RWPE2 (cell line): ENCODE measurements around the gene ZFYVE28.

ENCODE experiments used
- ATAC-seq: fragments of 200-7000 bp; cut with Tn5 transposase; 3 replicates; pipeline ENCODE4 v1.9.1; 2021; ENCODE audit warnings: low read depth
- DNase-seq: peaks from one replicate; pipeline ENCODE4 v3.0.0-alpha.2; 2020; ENCODE audit warnings: low spot score
- H3K27ac ChIP-seq: fragments of 450-650 bp; 2 replicates; pipeline ENCODE4 v1.5.1; 2017; ENCODE audit warnings: mild to moderate bottlenecking; ENCODE audit not compliant: poor library complexity, severe bottlenecking
- H3K27me3 ChIP-seq: fragments of 250-450 bp; sonication (Bioruptor Pico); 2 replicates; pipeline ENCODE4 v1.5.1; 2021; ENCODE audit warnings: mild to moderate bottlenecking, moderate library complexity; ENCODE audit not compliant: insufficient read depth, poor library complexity, severe bottlenecking
- H3K36me3 ChIP-seq: fragments of 250-450 bp; sonication (Bioruptor Pico); 2 replicates; pipeline ENCODE4 v1.5.1; 2020; ENCODE audit warnings: low read depth, mild to moderate bottlenecking, moderate library complexity
- H3K4me1 ChIP-seq: fragments of 250-450 bp; sonication (Bioruptor Pico); 2 replicates; pipeline ENCODE4 v1.5.1; 2021; ENCODE audit warnings: mild to moderate bottlenecking, moderate library complexity; ENCODE audit not compliant: insufficient read depth, poor library complexity, severe bottlenecking
- H3K4me3 ChIP-seq: fragments of 250-450 bp; sonication (Bioruptor Pico); 2 replicates; pipeline ENCODE4 v1.5.1; 2021; ENCODE audit warnings: mild to moderate bottlenecking, moderate library complexity; ENCODE audit not compliant: severe bottlenecking
- H3K9me3 ChIP-seq: fragments of 250-450 bp; sonication (Bioruptor Pico); 2 replicates; pipeline ENCODE4 v1.5.1; 2021; ENCODE audit warnings: mild to moderate bottlenecking, moderate library complexity; ENCODE audit not compliant: severe bottlenecking
- TF ChIP-seq, protein P1 (sequence below): fragments of 450-650 bp; IDR thresholded peaks from one replicate; pipeline ENCODE4 v1.5.1; 2017; ENCODE audit warnings: mild to moderate bottlenecking, moderate library complexity; ENCODE audit not compliant: poor library complexity, severe bottlenecking

The ZFYVE28 gene

DNA sequence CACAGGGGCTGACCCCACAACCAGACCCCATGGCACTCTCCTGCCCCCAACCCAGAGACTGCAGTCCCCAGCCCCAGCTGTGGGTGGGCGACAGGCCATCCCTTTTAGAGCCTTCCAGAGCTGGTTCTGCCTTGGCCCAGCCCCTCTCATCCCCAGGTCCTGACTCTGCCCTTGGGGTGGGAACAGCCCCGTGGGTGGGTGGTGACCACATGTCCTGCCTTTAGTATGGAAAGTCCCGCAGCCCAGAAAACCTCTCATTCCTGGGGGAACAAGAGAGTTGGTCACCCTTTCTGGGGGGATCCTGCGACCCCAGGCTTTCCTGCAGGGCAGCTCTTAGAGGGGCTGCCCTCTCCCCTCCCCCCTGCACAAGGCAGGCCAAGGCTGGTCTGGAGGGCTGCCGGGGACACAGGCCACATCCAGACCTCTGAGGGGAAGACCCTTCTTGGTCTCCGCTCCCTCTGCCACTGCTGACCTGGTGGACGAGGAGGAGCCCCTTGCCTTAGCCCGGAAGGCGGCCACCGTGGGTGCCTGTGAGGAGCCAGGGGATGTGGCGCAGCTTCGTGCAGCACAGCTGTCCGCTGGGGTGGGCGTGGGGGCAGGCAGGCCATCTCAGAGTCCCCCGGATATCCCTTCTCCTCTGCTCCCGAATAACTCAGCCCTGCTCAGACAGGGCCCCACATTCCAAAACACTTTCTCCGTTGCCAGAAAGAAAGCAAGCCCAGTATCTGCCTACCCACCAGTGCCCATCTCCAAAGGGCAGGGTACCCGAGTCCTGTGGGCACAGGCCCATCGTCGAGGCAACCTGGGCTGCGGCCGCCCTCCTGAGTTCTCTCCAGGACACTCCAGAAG is 149.9 kb downstream of the ZFYVE28 start:
- Histone ChIP-seq H3K27me3 (no peaks in the 10 kb centered on the region), H3K4me1 (no peaks in the 10 kb centered on the region), H3K27ac (no peak overlapping the region), H3K4me3 (no peak overlapping the region), H3K9me3 (no peaks in the 10 kb centered on the region), H3K36me3 (no peaks in the 10 kb centered on the region)
- DNase-seq: no peak
- TF ChIP-seq, protein P1, sequence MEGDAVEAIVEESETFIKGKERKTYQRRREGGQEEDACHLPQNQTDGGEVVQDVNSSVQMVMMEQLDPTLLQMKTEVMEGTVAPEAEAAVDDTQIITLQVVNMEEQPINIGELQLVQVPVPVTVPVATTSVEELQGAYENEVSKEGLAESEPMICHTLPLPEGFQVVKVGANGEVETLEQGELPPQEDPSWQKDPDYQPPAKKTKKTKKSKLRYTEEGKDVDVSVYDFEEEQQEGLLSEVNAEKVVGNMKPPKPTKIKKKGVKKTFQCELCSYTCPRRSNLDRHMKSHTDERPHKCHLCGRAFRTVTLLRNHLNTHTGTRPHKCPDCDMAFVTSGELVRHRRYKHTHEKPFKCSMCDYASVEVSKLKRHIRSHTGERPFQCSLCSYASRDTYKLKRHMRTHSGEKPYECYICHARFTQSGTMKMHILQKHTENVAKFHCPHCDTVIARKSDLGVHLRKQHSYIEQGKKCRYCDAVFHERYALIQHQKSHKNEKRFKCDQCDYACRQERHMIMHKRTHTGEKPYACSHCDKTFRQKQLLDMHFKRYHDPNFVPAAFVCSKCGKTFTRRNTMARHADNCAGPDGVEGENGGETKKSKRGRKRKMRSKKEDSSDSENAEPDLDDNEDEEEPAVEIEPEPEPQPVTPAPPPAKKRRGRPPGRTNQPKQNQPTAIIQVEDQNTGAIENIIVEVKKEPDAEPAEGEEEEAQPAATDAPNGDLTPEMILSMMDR: no peak
- no peak for ATAC-seq

DNA sequence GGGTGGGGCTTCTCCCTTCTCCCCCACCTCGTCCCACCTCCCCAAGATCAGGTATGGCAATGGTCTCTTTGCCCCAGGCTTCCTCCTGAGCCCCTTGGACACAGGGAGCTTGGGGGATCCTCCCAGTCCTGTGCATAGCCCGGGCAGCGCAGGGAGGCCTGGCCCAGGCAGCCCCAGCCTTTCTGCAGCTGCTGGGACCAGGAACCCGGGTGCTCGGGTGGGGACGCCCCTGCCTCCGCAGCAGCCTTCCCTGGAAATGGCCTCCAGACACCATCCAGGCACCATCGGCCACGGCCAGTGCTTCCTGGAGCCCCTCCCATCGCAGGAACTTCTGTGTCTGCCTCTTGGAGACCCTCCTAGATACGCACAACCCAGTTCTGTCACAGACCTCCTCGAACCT is 150.6 kb downstream of the ZFYVE28 start:
- TF ChIP-seq, protein P1: no peak
- Histone ChIP-seq H3K4me1 (no peaks in the 10 kb centered on the region), H3K9me3 (no peaks in the 10 kb centered on the region), H3K4me3 (no peak overlapping the region), H3K27ac (no peak overlapping the region), H3K36me3 (no peaks in the 10 kb centered on the region), H3K27me3 (no peaks in the 10 kb centered on the region)
- no peak for DNase-seq
- no peak for ATAC-seq

DNA sequence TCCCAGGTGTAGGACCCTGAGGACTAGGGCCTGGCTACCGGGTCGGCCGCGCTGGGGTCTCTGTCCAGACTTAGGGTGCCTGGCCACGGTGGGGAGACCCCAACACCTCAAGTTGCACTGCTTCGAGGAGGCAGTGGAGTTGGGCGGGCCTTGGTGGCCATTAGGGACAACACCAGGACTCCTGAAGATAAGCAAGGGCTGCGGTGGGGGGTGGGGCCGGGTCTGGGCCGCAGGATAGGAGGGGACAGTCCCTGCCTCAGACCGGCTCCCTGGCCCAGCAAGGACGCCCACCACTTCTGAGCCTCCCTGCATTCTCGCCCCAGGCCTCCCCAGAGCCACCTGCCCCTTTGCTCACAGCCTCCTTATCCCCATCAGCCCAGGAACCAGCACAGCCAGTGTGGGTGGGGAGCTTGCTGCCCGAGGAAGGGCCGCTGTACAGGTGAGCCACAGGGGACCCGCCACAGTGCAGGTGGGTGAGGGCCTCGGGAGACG is 151.1 kb downstream of the ZFYVE28 start:
- TF ChIP-seq, protein P1: no peak
- Histone ChIP-seq H3K4me3 (no peak overlapping the region), H3K4me1 (no peaks in the 10 kb centered on the region), H3K36me3 (no peaks in the 10 kb centered on the region), H3K27me3 (no peaks in the 10 kb centered on the region), H3K27ac (no peak overlapping the region), H3K9me3 (no peaks in the 10 kb centered on the region)
- ATAC-seq (no peak), DNase-seq (no peak)

DNA sequence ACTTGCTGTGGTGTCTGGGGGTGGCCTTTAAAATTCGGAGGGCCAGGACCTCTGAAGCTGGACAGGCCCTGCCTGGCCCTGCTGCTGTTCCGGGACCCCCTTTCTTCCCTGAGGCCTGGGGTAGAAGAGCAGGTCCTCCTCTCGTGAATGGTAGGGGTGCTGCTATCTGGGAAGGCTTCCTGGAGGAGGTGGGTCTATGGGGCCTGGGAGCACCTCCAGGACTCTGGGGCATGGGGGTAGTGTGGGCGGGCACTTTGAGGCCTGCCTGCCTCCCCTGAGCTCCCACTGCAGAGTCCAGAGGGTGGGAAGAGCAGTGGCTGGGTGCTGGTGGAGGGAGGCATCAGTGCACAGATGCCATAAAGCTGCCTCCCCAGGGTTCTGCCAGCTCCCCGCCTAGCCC is 151.6 kb downstream of the ZFYVE28 start:
- H3K27ac ChIP-seq: no peak overlapping the region
- H3K36me3 ChIP-seq: no peaks in the 10 kb centered on the region
- DNase-seq: no peak
- TF ChIP-seq, protein P1: no peak
- H3K4me3 ChIP-seq: no peak overlapping the region
- H3K9me3 ChIP-seq: no peaks in the 10 kb centered on the region
- ATAC-seq: no peak
- no peaks in the 10 kb centered on the region for H3K4me1 ChIP-seq
- no peaks in the 10 kb centered on the region for H3K27me3 ChIP-seq

DNA sequence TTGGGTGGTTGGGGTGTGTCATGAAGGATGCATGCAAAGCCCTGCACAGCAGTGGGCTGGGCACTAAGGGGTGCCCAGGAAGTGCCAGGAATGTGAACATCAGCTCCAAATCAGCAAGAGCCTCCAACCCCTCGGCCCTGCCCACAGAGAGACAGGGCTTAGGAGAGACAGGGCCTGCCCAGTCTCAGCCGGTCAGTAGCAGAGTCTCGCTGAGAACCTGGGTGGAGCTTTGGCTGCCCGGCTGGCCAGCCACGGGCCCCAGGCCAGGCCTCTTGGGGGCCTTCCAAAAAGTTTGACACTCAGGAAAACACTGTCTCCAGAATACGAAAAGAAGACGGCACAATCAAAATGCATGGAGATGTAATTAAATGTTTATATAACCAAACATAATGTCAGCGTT is 152.3 kb downstream of the ZFYVE28 start:
- Histone ChIP-seq H3K36me3 (no peaks in the 10 kb centered on the region), H3K4me3 (no peak overlapping the region), H3K9me3 (no peaks in the 10 kb centered on the region), H3K27me3 (no peaks in the 10 kb centered on the region), H3K4me1 (no peaks in the 10 kb centered on the region), H3K27ac (no peak overlapping the region)
- TF ChIP-seq, protein P1: no peak
- ATAC-seq: no peak
- DNase-seq: no peak
